ES-I3 (cell line): Measurements from ENCODE around the gene PRKAR2B.

ENCODE experiments used
- H3K36me3 ChIP-seq: 2 replicates; pipeline ENCODE4 v1.6.1; 2013; ENCODE audit warnings: mild to moderate bottlenecking, low read length, control low read depth, moderate library complexity; ENCODE audit not compliant: insufficient read depth
- H3K4me1 ChIP-seq: 2 replicates; pipeline ENCODE4 v1.6.1; 2013; ENCODE audit warnings: mild to moderate bottlenecking, control low read depth, low read length; ENCODE audit not compliant: insufficient read depth
- H3K9ac ChIP-seq: 2 replicates; pipeline ENCODE4 v1.6.1; 2013; ENCODE audit warnings: low read depth, mild to moderate bottlenecking, low read length, moderate library complexity
- H3K9me3 ChIP-seq: 2 replicates; pipeline ENCODE4 v1.6.1; 2013; ENCODE audit warnings: mild to moderate bottlenecking, low read length, moderate library complexity; ENCODE audit not compliant: control insufficient read depth, insufficient read depth

Gene PRKAR2B

GRCh38 chr7:107167483-107168232 is 123.2 kb downstream of the PRKAR2B start:
- H3K36me3 ChIP-seq: no peaks in the 10 kb centered on the region; the same call in 1 of the 2 replicates
- peak overlapping the region; percentile 62 for H3K9ac ChIP-seq
- no peaks in the 10 kb centered on the region for H3K4me1 ChIP-seq
- no peaks in the 10 kb centered on the region for H3K9me3 ChIP-seq

- no peaks in the 10 kb centered on the region; the same call in 1 of the 2 replicates for H3K36me3 ChIP-seq
- H3K9me3 ChIP-seq: no peaks in the 10 kb centered on the region
- H3K4me1 ChIP-seq: no peaks in the 10 kb centered on the region
- H3K9ac ChIP-seq: peak within 1 kb of the TSS; percentile 85
Observed at GRCh38 chr7:107168233-107169119, 124.0 kb downstream of the PRKAR2B start, which contains the start of gene HBP1. Gene HBP1 (plus strand): TSS chr7:107169003. CDS start chr7:107179894, 10,891 bp downstream.

- Histone ChIP-seq H3K9me3 (no peaks in the 10 kb centered on the region), H3K4me1 (peaks cover 9% of the 10 kb centered on the region), H3K9ac (peak overlapping the region; percentile 85), H3K36me3 (no peaks in the 10 kb centered on the region; the same call in 1 of the 2 replicates)
Observed at GRCh38 chr7:107169120-107170050, 124.9 kb downstream of the PRKAR2B start.

- peaks cover 12% of the 10 kb centered on the region for H3K4me1 ChIP-seq
- H3K9me3 ChIP-seq: no peaks in the 10 kb centered on the region
- no peaks in the 10 kb centered on the region; the same call in 1 of the 2 replicates for H3K36me3 ChIP-seq
- peak overlapping the region; percentile 74 for H3K9ac ChIP-seq
Observed at GRCh38 chr7:107170051-107170915, 125.8 kb downstream of the PRKAR2B start.

GRCh38 chr7:107171496-107171895 is 127.0 kb downstream of the PRKAR2B start:
- Histone ChIP-seq H3K36me3 (no peaks in the 10 kb centered on the region; the same call in 1 of the 2 replicates), H3K4me1 (peaks cover 12% of the 10 kb centered on the region), H3K9ac (no peak overlapping the region), H3K9me3 (no peaks in the 10 kb centered on the region)

- H3K9ac ChIP-seq: no peak overlapping the region
- no peaks in the 10 kb centered on the region for H3K9me3 ChIP-seq
- H3K4me1 ChIP-seq: peaks cover 12% of the 10 kb centered on the region
- no peaks in the 10 kb centered on the region; the same call in 1 of the 2 replicates for H3K36me3 ChIP-seq
Observed at GRCh38 chr7:107172276-107173032, 127.9 kb downstream of the PRKAR2B start.

GRCh38 chr7:107173191-107173590 is 128.7 kb downstream of the PRKAR2B start:
- Histone ChIP-seq H3K9me3 (no peaks in the 10 kb centered on the region), H3K4me1 (peaks cover 12% of the 10 kb centered on the region), H3K36me3 (no peaks in the 10 kb centered on the region; the same call in 1 of the 2 replicates), H3K9ac (no peak overlapping the region)

GRCh38 chr7:107173691-107174406 is 129.3 kb downstream of the PRKAR2B start:
- Histone ChIP-seq H3K4me1 (peaks cover 12% of the 10 kb centered on the region), H3K9me3 (no peaks in the 10 kb centered on the region), H3K36me3 (no peaks in the 10 kb centered on the region; the same call in 1 of the 2 replicates), H3K9ac (no peak overlapping the region)

- Histone ChIP-seq H3K4me1 (peaks cover 1% of the 10 kb centered on the region; the same call in 1 of the 2 replicates), H3K9ac (no peak overlapping the region), H3K36me3 (no peaks in the 10 kb centered on the region), H3K9me3 (no peaks in the 10 kb centered on the region)
Observed at GRCh38 chr7:107179326-107180164, 135.0 kb downstream of the PRKAR2B start.

GRCh38 chr7:107180378-107180777 is 135.9 kb downstream of the PRKAR2B start:
- H3K36me3 ChIP-seq: no peaks in the 10 kb centered on the region
- no peaks in the 10 kb centered on the region for H3K4me1 ChIP-seq
- H3K9me3 ChIP-seq: no peaks in the 10 kb centered on the region
- no peak overlapping the region for H3K9ac ChIP-seq

GRCh38 chr7:107181172-107181571 is 136.7 kb downstream of the PRKAR2B start:
- Histone ChIP-seq H3K4me1 (no peaks in the 10 kb centered on the region), H3K36me3 (no peaks in the 10 kb centered on the region), H3K9ac (no peak overlapping the region), H3K9me3 (no peaks in the 10 kb centered on the region)
